Bronchial epithelial cell (primary cell): ENCODE measurements around the gene TECRL. TPM values are rescaled to one million over a fixed set of nuclear protein-coding genes. Genes with fewer than 3 reads are reported as not detected.

Source experiments
- DNase-seq: peaks from one replicate; pipeline ENCODE4 v3.0.0-alpha.2; 2010; ENCODE audit warnings: low read depth
- FAIRE-seq: peaks from 2 replicates; lab custom pipeline; 2011; peaks lifted over from hg19 to GRCh38; lab: Jason Lieb, UNC
- H3K27me3 ChIP-seq: 2 replicates; pipeline ENCODE4 v1.5.1; 2011; ENCODE audit warnings: low read length; ENCODE audit not compliant: control insufficient read depth, insufficient read depth
- H3K36me3 ChIP-seq: 2 replicates; pipeline ENCODE4 v1.5.1; 2011; ENCODE audit warnings: low read length; ENCODE audit not compliant: control insufficient read depth, insufficient read depth
- H3K4me3 ChIP-seq: 2 replicates; pipeline ENCODE4 v1.5.1; 2011; ENCODE audit warnings: mild to moderate bottlenecking, low read depth, low read length, control low read depth
- CTCF ChIP-seq: IDR thresholded peaks from 2 replicates; pipeline ENCODE4 v1.5.1; 2011; ENCODE audit warnings: mild to moderate bottlenecking, moderate library complexity, low read length, control low read depth, inconsistent platforms; ENCODE audit not compliant: insufficient read depth, severe bottlenecking
- total RNA-seq: library from RNA; depleted of rRNA; stranded (reverse); fragments of >200 nt; gene quantifications from 2 replicates; pipeline ENCODE4 v1.2.1, GENCODE V29; 2014

The TECRL gene
- total RNA-seq, 1 donor from 2014 or later, result not detected

- no peaks in the 10 kb centered on the region for H3K27me3 ChIP-seq
- H3K36me3 ChIP-seq, result no peaks in the 10 kb centered on the region
- no peak for TF ChIP-seq CTCF
- DNase-seq (no peak), FAIRE-seq (no peak)
- H3K4me3 ChIP-seq, result no peak overlapping the region
Measured at GRCh38 chr4:64230709-64231310, 178.4 kb downstream of the TECRL start.
